HEK293 (cell line): Measurements from ENCODE around the gene DOLK.

Source experiments
- GLIS1 ChIP-seq: fragments of 450-650 bp; formaldehyde crosslinking; IDR thresholded peaks from 2 replicates; pipeline ENCODE4 v1.5.1; 2016; ENCODE audit warnings: missing biosample characterization, missing genetic modification characterization
- HIC1 ChIP-seq: fragments of 450-650 bp; formaldehyde crosslinking; IDR thresholded peaks from 2 replicates; pipeline ENCODE4 v1.5.1; 2016; ENCODE audit warnings: missing biosample characterization, missing genetic modification characterization
- IKZF3 ChIP-seq: fragments of 450-650 bp; IDR thresholded peaks from 2 replicates; pipeline ENCODE4 v1.5.0; 2018; ENCODE audit warnings: missing biosample characterization, mild to moderate bottlenecking, missing genetic modification characterization, moderate library complexity
- INSM2 ChIP-seq: fragments of 450-650 bp; formaldehyde crosslinking; IDR thresholded peaks from 2 replicates; pipeline ENCODE4 v1.5.1; 2016; ENCODE audit warnings: missing biosample characterization, missing genetic modification characterization
- KLF7 ChIP-seq: fragments of 450-650 bp; formaldehyde crosslinking; IDR thresholded peaks from 2 replicates; pipeline ENCODE4 v1.5.1; 2016; ENCODE audit warnings: missing biosample characterization, missing genetic modification characterization, borderline replicate concordance
- PATZ1 ChIP-seq: fragments of 450-650 bp; formaldehyde crosslinking; IDR thresholded peaks from 2 replicates; pipeline ENCODE4 v1.5.1; 2016; ENCODE audit warnings: missing biosample characterization, missing genetic modification characterization
- PBX3 ChIP-seq: sonication (generic); formaldehyde crosslinking; IDR thresholded peaks from 2 replicates; pipeline ENCODE4 v1.8.1; 2022; ENCODE audit warnings: mild to moderate bottlenecking, moderate library complexity, missing genetic modification reagents
- RBAK ChIP-seq: fragments of 450-650 bp; formaldehyde crosslinking; IDR thresholded peaks from 2 replicates; pipeline ENCODE4 v1.5.1; 2016; ENCODE audit warnings: missing biosample characterization, missing genetic modification characterization
- WT1 ChIP-seq: fragments of 450-650 bp; formaldehyde crosslinking; IDR thresholded peaks from 2 replicates; pipeline ENCODE4 v1.5.1; 2016; ENCODE audit warnings: missing biosample characterization, missing genetic modification characterization
- ZBTB11 ChIP-seq: fragments of 450-650 bp; formaldehyde crosslinking; conservative IDR thresholded peaks from 2 replicates; pipeline ENCODE4 v1.5.1; 2016; ENCODE audit warnings: low read depth, missing biosample characterization, missing genetic modification characterization
- ZBTB17 ChIP-seq: fragments of 450-650 bp; formaldehyde crosslinking; IDR thresholded peaks from 2 replicates; pipeline ENCODE4 v1.5.1; 2016; ENCODE audit warnings: missing biosample characterization, missing genetic modification characterization
- ZNF16 ChIP-seq: fragments of 450-650 bp; formaldehyde crosslinking; IDR thresholded peaks from 2 replicates; pipeline ENCODE4 v1.5.1; 2016; ENCODE audit warnings: low read depth, missing biosample characterization, missing genetic modification characterization
- ZNF23 ChIP-seq: fragments of 450-650 bp; formaldehyde crosslinking; IDR thresholded peaks from 2 replicates; pipeline ENCODE4 v1.5.1; 2016; ENCODE audit warnings: missing biosample characterization, missing genetic modification characterization, borderline replicate concordance
- ZNF394 ChIP-seq: fragments of 450-650 bp; formaldehyde crosslinking; IDR thresholded peaks from 2 replicates; pipeline ENCODE4 v1.5.1; 2016; ENCODE audit warnings: missing biosample characterization, missing genetic modification characterization, mild to moderate bottlenecking, moderate library complexity, borderline replicate concordance
- ZNF433 ChIP-seq: fragments of 450-650 bp; formaldehyde crosslinking; IDR thresholded peaks from 2 replicates; pipeline ENCODE4 v1.5.1; 2016; ENCODE audit warnings: missing biosample characterization, missing genetic modification characterization, low read depth
- ZNF449 ChIP-seq: fragments of 450-650 bp; formaldehyde crosslinking; IDR thresholded peaks from 2 replicates; pipeline ENCODE4 v1.5.1; 2017; ENCODE audit warnings: missing biosample characterization, mild to moderate bottlenecking, missing genetic modification characterization, moderate library complexity
- ZNF518A ChIP-seq: fragments of 450-650 bp; formaldehyde crosslinking; conservative IDR thresholded peaks from 2 replicates; pipeline ENCODE4 v1.5.1; 2016; ENCODE audit warnings: low read depth, missing biosample characterization, missing genetic modification characterization
- ZNF560 ChIP-seq: fragments of 450-650 bp; formaldehyde crosslinking; IDR thresholded peaks from 2 replicates; pipeline ENCODE4 v1.5.1; 2017; ENCODE audit warnings: missing biosample characterization, missing genetic modification characterization, borderline replicate concordance
- ZNF585B ChIP-seq: fragments of 450-650 bp; formaldehyde crosslinking; IDR thresholded peaks from 2 replicates; pipeline ENCODE4 v1.5.1; 2016; ENCODE audit warnings: missing biosample characterization, missing genetic modification characterization
- ZSCAN30 ChIP-seq: fragments of 450-650 bp; IDR thresholded peaks from 2 replicates; pipeline ENCODE4 v1.5.1; 2018; ENCODE audit warnings: missing biosample characterization, mild to moderate bottlenecking, missing genetic modification characterization, moderate library complexity

DOLK gene

GRCh38 chr9:128947527-128948301 is at the start of gene DOLK, which contains the start of gene NUP188 (continued):
- TF ChIP-seq PATZ1 (tag by site-specific recombination) (peak; percentile 95), ZNF23 (tag by site-specific recombination) (no peak), ZNF518A (tag by site-specific recombination) (no peak), ZNF560 (tag by site-specific recombination) (no peak), ZBTB11 (peak; percentile 37; the same call in 1 of the 2 replicates), ZNF585B (no peak; the same call in 1 of the 2 replicates), PBX3 (CRISPR knock-in tag) (no peak; the same call in 1 of the 2 replicates), ZSCAN30 (tag by site-specific recombination) (peak; percentile 39; the same call in 1 of the 2 replicates), ZBTB17 (tag by site-specific recombination) (peak; percentile 46; the same call in 1 of the 2 replicates), ZNF394 (tag by site-specific recombination) (no peak), GLIS1 (tag by site-specific recombination) (peak; percentile 65), ZNF433 (tag by site-specific recombination) (no peak), INSM2 (peak; percentile 71; the same call in 1 of the 2 replicates), ZNF16 (tag by site-specific recombination) (no peak), WT1 (tag by site-specific recombination) (peak; percentile 32; the same call in 1 of the 2 replicates), IKZF3 (tag by site-specific recombination) (no peak), HIC1 (tag by site-specific recombination) (peak; percentile 76), ZNF449 (peak; percentile 54; the same call in 1 of the 2 replicates), KLF7 (tag by site-specific recombination) (peak; percentile 56; the same call in 1 of the 2 replicates), RBAK (tag by site-specific recombination) (0 out of 2 replicates have a peak, but pooled peaks have one; percentile 13)
